Neuronal stem cell (in vitro differentiated cells): ENCODE data around the gene PPM1B.

Source experiments
- DNase-seq: peaks from one replicate; pipeline ENCODE4 v3.0.0-alpha.2; 2013; ENCODE audit warnings: low spot score
- H2AFZ ChIP-seq: one replicate; pipeline ENCODE4 v1.6.1; 2013; ENCODE audit warnings: mild to moderate bottlenecking, low read length, inconsistent platforms
- H2AK5ac ChIP-seq: 2 replicates; pipeline ENCODE4 v1.6.1; 2013; ENCODE audit warnings: low read depth, mild to moderate bottlenecking, inconsistent platforms, low read length, moderate library complexity, mixed read lengths
- H2BK120ac ChIP-seq: 2 replicates; pipeline ENCODE4 v1.6.1; 2013; ENCODE audit warnings: low read depth, mild to moderate bottlenecking, inconsistent platforms, low read length, moderate library complexity, mixed read lengths
- H2BK12ac ChIP-seq: one replicate; pipeline ENCODE4 v1.6.1; 2013; ENCODE audit warnings: low read length, inconsistent platforms
- H2BK15ac ChIP-seq: 2 replicates; pipeline ENCODE4 v1.6.1; 2013; ENCODE audit warnings: mild to moderate bottlenecking, low read length, inconsistent platforms, mixed read lengths
- H2BK5ac ChIP-seq: one replicate; pipeline ENCODE4 v1.6.1; 2013; ENCODE audit warnings: inconsistent platforms, mild to moderate bottlenecking, low read length, moderate library complexity
- H3K14ac ChIP-seq: one replicate; pipeline ENCODE4 v1.6.1; 2013; ENCODE audit warnings: low read length, inconsistent platforms
- H3K18ac ChIP-seq: 2 replicates; pipeline ENCODE4 v1.6.1; 2013; ENCODE audit warnings: low read length, inconsistent platforms
- H3K23ac ChIP-seq: 2 replicates; pipeline ENCODE4 v1.6.1; 2013; ENCODE audit warnings: low read depth, mild to moderate bottlenecking, mixed read lengths, low read length, inconsistent platforms; ENCODE audit not compliant: poor library complexity
- H3K27ac ChIP-seq: replicated peaks from 3 replicates; pipeline ENCODE4 v1.5.1; 2013; ENCODE audit warnings: low read length, inconsistent platforms
- H3K27me3 ChIP-seq, 3 experiments: 2 replicates each; pipeline ENCODE4 v1.6.1; 2013; ENCODE audit warnings: low read length in 3 of 3, mild to moderate bottlenecking in 2 of 3, inconsistent platforms in 1 of 3, low read depth in 1 of 3, mixed read lengths in 1 of 3, moderate library complexity in 1 of 3; ENCODE audit not compliant: control insufficient read depth in 3 of 3, insufficient read depth in 3 of 3
- H3K36me3 ChIP-seq, 2 donors: replicated peaks in 1 of 2; 2 replicates each; pipeline ENCODE4 v1.6.1; 2013; ENCODE audit warnings: low read length in 2 of 2; ENCODE audit not compliant: control insufficient read depth in 2 of 2, insufficient read depth in 2 of 2
- H3K4ac ChIP-seq: 2 replicates; pipeline ENCODE4 v1.6.1; 2013; ENCODE audit warnings: inconsistent platforms, mild to moderate bottlenecking, low read length, moderate library complexity
- H3K4me1 ChIP-seq, 2 donors: 1 replicate in 1 of 2; 2 replicates in 1 of 2; pipeline ENCODE4 v1.6.1; 2013; ENCODE audit warnings: low read length in 2 of 2, low read depth in 1 of 2; ENCODE audit not compliant: control insufficient read depth in 2 of 2, insufficient read depth in 1 of 2
- H3K4me2 ChIP-seq: one replicate; pipeline ENCODE4 v1.6.1; 2013; ENCODE audit warnings: mild to moderate bottlenecking, low read length, inconsistent platforms; ENCODE audit not compliant: insufficient read depth, poor library complexity, severe bottlenecking
- H3K4me3 ChIP-seq, 2 donors: 2 replicates each; pipeline ENCODE4 v1.5.1; 2013; ENCODE audit warnings: low read length in 2 of 2, mild to moderate bottlenecking in 2 of 2, inconsistent platforms in 1 of 2, moderate library complexity in 1 of 2
- H3K79me1 ChIP-seq: one replicate; pipeline ENCODE4 v1.6.1; 2013; ENCODE audit warnings: low read depth, mild to moderate bottlenecking, inconsistent platforms, low read length, moderate library complexity
- H3K9ac ChIP-seq: one replicate; pipeline ENCODE4 v1.6.1; 2013; ENCODE audit warnings: mild to moderate bottlenecking, low read depth, low read length, inconsistent platforms; ENCODE audit not compliant: poor library complexity
- H3K9me3 ChIP-seq, 2 donors: replicated peaks in 1 of 2; 2 replicates each; pipeline versions ENCODE3 to v1.6.1; 2013; ENCODE audit warnings: low read length in 2 of 2, mild to moderate bottlenecking in 2 of 2, inconsistent platforms in 1 of 2, low read depth in 1 of 2, mixed read lengths in 1 of 2, moderate library complexity in 1 of 2; ENCODE audit not compliant: control insufficient read depth in 2 of 2, insufficient read depth in 1 of 2
- H4K8ac ChIP-seq: one replicate; pipeline ENCODE4 v1.6.1; 2013; ENCODE audit warnings: low read depth, mild to moderate bottlenecking, inconsistent platforms, low read length, moderate library complexity
- H4K91ac ChIP-seq: one replicate; pipeline ENCODE4 v1.6.1; 2013; ENCODE audit warnings: low read length, low read depth, mild to moderate bottlenecking, inconsistent platforms; ENCODE audit not compliant: poor library complexity
- WGBS, 2 donors: extraction: QIAGEN DNeasy Blood & Tissue Kit; methylation state at CpG; one replicate each; pipeline ENCODE4 v1.1.7; 2013; ENCODE audit warnings: missing lambda C conversion rate in 2 of 2, mixed read lengths in 1 of 2; ENCODE audit not compliant: insufficient read length in 2 of 2, insufficient replicate concordance in 1 of 2; ENCODE audit errors: extremely low coverage in 2 of 2; 5-methylcytosine and 5-hydroxymethylcytosine counted together

The PPM1B gene

GRCh38 chr2:44178950-44179349, 10.3 kb downstream of the PPM1B start:
- DNase-seq: no peak
- H3K36me3 ChIP-seq: peaks cover 0 to 26% of the 10 kb centered on the region in 2 donors
- no peaks in the 10 kb centered on the region for H3K27me3 ChIP-seq
- peaks cover 3% of the 10 kb centered on the region for H3K79me1 ChIP-seq
- no peak overlapping the region for H2AFZ ChIP-seq
- H3K18ac ChIP-seq: no peak overlapping the region
- H2BK15ac ChIP-seq: no peak overlapping the region
- H3K23ac ChIP-seq: no peak overlapping the region
- no peak overlapping the region for H2BK120ac ChIP-seq
- no peak overlapping the region for H2AK5ac ChIP-seq
- H3K4ac ChIP-seq: no peak overlapping the region
- H4K8ac ChIP-seq: no peak overlapping the region
- peaks cover 0 to 2% of the 10 kb centered on the region in 2 donors for H3K4me1 ChIP-seq
- H3K4me2 ChIP-seq: no peak overlapping the region
- H4K91ac ChIP-seq: no peak overlapping the region
- H3K27ac ChIP-seq: no peak overlapping the region
- no peak overlapping the region for H3K4me3 ChIP-seq
- no peak overlapping the region for H3K14ac ChIP-seq
- no peak overlapping the region for H3K9ac ChIP-seq
- H2BK5ac ChIP-seq: no peak overlapping the region
- H3K9me3 ChIP-seq: no peaks in the 10 kb centered on the region
- no peak overlapping the region for H2BK12ac ChIP-seq

- Histone ChIP-seq H3K4me3 (no peak overlapping the region), H3K18ac (no peak overlapping the region), H3K27ac (no peak overlapping the region), H2BK12ac (no peak overlapping the region), H4K8ac (no peak overlapping the region), H3K9me3 (no peaks in the 10 kb centered on the region), H3K79me1 (peaks cover 3% of the 10 kb centered on the region), H3K4me1 (peaks cover 0 to 3% of the 10 kb centered on the region in 2 donors), H3K14ac (no peak overlapping the region), H3K36me3 (peaks cover 0 to 26% of the 10 kb centered on the region in 2 donors), H3K4ac (no peak overlapping the region), H2AK5ac (no peak overlapping the region), H2BK15ac (no peak overlapping the region), H3K4me2 (no peak overlapping the region), H2BK120ac (no peak overlapping the region), H4K91ac (no peak overlapping the region), H3K9ac (no peak overlapping the region), H3K27me3 (no peaks in the 10 kb centered on the region), H2BK5ac (no peak overlapping the region), H2AFZ (no peak overlapping the region), H3K23ac (no peak overlapping the region)
- no peak for DNase-seq
- no CpG with 5 or more reads among the region's 2 CpGs for WGBS, 2 donors
Measured at GRCh38 chr2:44181648-44182047, 13.0 kb downstream of the PPM1B start.

- H3K79me1 ChIP-seq: peaks cover 3% of the 10 kb centered on the region
- H3K9ac ChIP-seq: no peak overlapping the region
- no CpG with 5 or more reads among the region's 3 CpGs for WGBS, 2 donors
- H3K23ac ChIP-seq: no peak overlapping the region
- H3K27me3 ChIP-seq: no peaks in the 10 kb centered on the region
- no peak overlapping the region for H2AK5ac ChIP-seq
- H3K4me1 ChIP-seq: peaks cover 2 to 3% of the 10 kb centered on the region in 2 donors
- H3K4me2 ChIP-seq: no peak overlapping the region
- H3K36me3 ChIP-seq: peaks cover 0 to 20% of the 10 kb centered on the region in 2 donors
- H3K27ac ChIP-seq: no peak overlapping the region
- H3K14ac ChIP-seq: no peak overlapping the region
- H2BK12ac ChIP-seq: no peak overlapping the region
- no peak overlapping the region for H4K91ac ChIP-seq
- H3K18ac ChIP-seq: no peak overlapping the region
- no peak overlapping the region for H2AFZ ChIP-seq
- H3K4ac ChIP-seq: no peak overlapping the region
- no peak overlapping the region for H3K4me3 ChIP-seq
- H2BK15ac ChIP-seq: no peak overlapping the region
- DNase-seq: no peak
- H3K9me3 ChIP-seq: no peaks in the 10 kb centered on the region
- no peak overlapping the region for H2BK5ac ChIP-seq
- H2BK120ac ChIP-seq: no peak overlapping the region
- H4K8ac ChIP-seq: no peak overlapping the region
Measured at GRCh38 chr2:44184106-44184505, 15.4 kb downstream of the PPM1B start.

DNA sequence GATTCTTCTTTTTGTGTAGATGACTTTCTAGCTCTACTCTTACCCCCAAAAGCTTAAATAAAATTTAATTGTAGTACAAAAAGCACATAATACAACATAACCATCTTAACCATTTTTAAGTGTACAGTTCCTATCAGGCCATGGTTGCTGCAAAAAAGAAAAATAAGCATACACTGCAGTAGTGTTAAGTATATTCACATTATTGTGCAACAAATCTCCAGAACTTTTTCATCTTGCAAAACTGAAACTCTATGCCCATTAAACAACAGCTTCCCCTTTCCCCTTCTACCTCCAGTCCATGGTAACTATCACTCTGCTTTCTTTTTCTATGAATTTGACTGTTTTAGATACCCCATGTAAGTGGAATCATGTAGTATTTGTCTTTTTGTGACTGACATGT, 18.1 kb downstream of the PPM1B start:
- Histone ChIP-seq H3K79me1 (peaks cover 4% of the 10 kb centered on the region), H4K91ac (no peak overlapping the region), H3K23ac (no peak overlapping the region), H3K27me3 (no peaks in the 10 kb centered on the region), H3K4me1 (peaks cover 2 to 3% of the 10 kb centered on the region in 2 donors), H4K8ac (no peak overlapping the region), H3K14ac (no peak overlapping the region), H3K4me2 (no peak overlapping the region), H2AK5ac (no peak overlapping the region), H2BK15ac (no peak overlapping the region), H3K18ac (no peak overlapping the region), H3K36me3 (no peaks in the 10 kb centered on the region), H3K27ac (no peak overlapping the region), H3K4ac (no peak overlapping the region), H3K9me3 (no peaks in the 10 kb centered on the region), H2BK120ac (no peak overlapping the region), H3K9ac (no peak overlapping the region), H2AFZ (no peak overlapping the region), H3K4me3 (no peak overlapping the region), H2BK5ac (no peak overlapping the region), H2BK12ac (no peak overlapping the region)
- no peak for DNase-seq
